RWPE1 (cell line): ENCODE measurements around the gene SHROOM1.

Experiments used
- CTCF ChIA-PET: fragments of 350-600 bp; sonication (Branson Sonifier 250); formaldehyde crosslinking; extraction: SDS; loops from one replicate; lab custom pipeline; 2021; lab: Yijun Ruan, JAX
- POLR2A ChIA-PET: fragments of 400-600 bp; formaldehyde crosslinking; extraction: SDS; loops from one replicate; lab custom pipeline; 2020; ENCODE audit warnings: antibody characterized with exemption; ENCODE audit not compliant: low non-redundant PET; lab: Yijun Ruan, JAX
- DNase-seq: peaks from one replicate; pipeline ENCODE4 v3.0.0; 2012; ENCODE audit warnings: low spot score
- H3K27ac ChIP-seq: fragments of 450-650 bp; 2 replicates; pipeline ENCODE4 v1.5.1; 2017
- CTCF ChIP-seq: fragments of 450-650 bp; conservative IDR thresholded peaks from 2 replicates; pipeline ENCODE4 v1.5.1; 2017; ENCODE audit warnings: low read depth, mild to moderate bottlenecking

SHROOM1 gene

GRCh38 chr5:132815454-132815853 lies 15.0 kb downstream of the SHROOM1 start:
- ChIA-PET CTCF (interaction anchor here (0.7 to 1.5 kb wide), 3 partner anchors 14 to 289 kb away, joined by 3 to 4 read pairs (median 3); no protein-coding TSS in a partner anchor), POLR2A (interaction anchor here (0.6 kb wide), 1 partner anchor 39 kb away, joined by 5 read pairs; no protein-coding TSS in a partner anchor)
- no peak for TF ChIP-seq CTCF
- DNase-seq: peak; percentile 24
- H3K27ac ChIP-seq: no peak overlapping the region

GRCh38 chr5:132814503-132815294 lies 15.7 kb downstream of the SHROOM1 start:
- no peak for TF ChIP-seq CTCF
- no peak for DNase-seq
- H3K27ac ChIP-seq: no peak overlapping the region
- POLR2A ChIA-PET: interaction anchor here (0.6 kb wide), 1 partner anchor 39 kb away, joined by 5 read pairs; no protein-coding TSS in a partner anchor
- CTCF ChIA-PET: interaction anchor here (0.6 to 1.5 kb wide), 5 partner anchors 11 to 429 kb away, joined by 3 to 4 read pairs (median 3); partner anchors contain the start of gene SHROOM1

GRCh38 chr5:132813599-132814502 lies 16.6 kb downstream of the SHROOM1 start:
- ChIA-PET CTCF (interaction anchor here (0.5 to 1.4 kb wide), 8 partner anchors 12 to 428 kb away, joined by 3 to 5 read pairs (median 3); partner anchors contain the start of gene SHROOM1), POLR2A (no interaction called here)
- TF ChIP-seq CTCF: no peak
- peak; percentile 58 for DNase-seq
- H3K27ac ChIP-seq: no peak overlapping the region

GRCh38 chr5:132812781-132813598 lies 17.5 kb downstream of the SHROOM1 start, which contains the start of gene SOWAHA:
TSS of gene SOWAHA (plus strand) at chr5:132813302. CDS start at chr5:132813622, 320 bp downstream.
- ChIA-PET POLR2A (no interaction called here), CTCF (interaction anchor here (0.5 to 1.4 kb wide), 3 partner anchors 32 to 78 kb away, joined by 3 to 5 read pairs (median 3); no protein-coding TSS in a partner anchor)
- DNase-seq: peak; percentile 44
- no peak for TF ChIP-seq CTCF
- H3K27ac ChIP-seq: no peak within 1 kb of the TSS

- H3K27ac ChIP-seq: no peak overlapping the region
- POLR2A ChIA-PET: interaction anchor here (0.5 kb wide), 1 partner anchor 58 kb away, joined by 3 read pairs; no protein-coding TSS in a partner anchor
- TF ChIP-seq CTCF: no peak
- CTCF ChIA-PET: interaction anchor here (0.6 to 0.8 kb wide), 4 partner anchors 10 to 505 kb away, joined by 3 to 4 read pairs (median 4); no protein-coding TSS in a partner anchor
- DNase-seq: no peak
Measured at GRCh38 chr5:132812123-132812765, 18.2 kb downstream of the SHROOM1 start.
